Neural progenitor cell (in vitro differentiated cells): ENCODE results near the gene HOXD4. TPM values are rescaled to one million over a fixed set of nuclear protein-coding genes. Genes with fewer than 3 reads are reported as not detected.
A peak's percentile ranks its signal among the peaks of the same experiment; 100 is the strongest.

Experiments
- DNase-seq: peaks from one replicate; pipeline ENCODE4 v3.0.0-alpha.2; 2016; ENCODE audit warnings: low spot score
- H2AFZ ChIP-seq: fragments of 200-600 bp; sonication (generic); replicated peaks from 2 replicates; pipeline ENCODE4 v1.6.1; 2016; ENCODE audit warnings: antibody characterized with exemption
- H3F3A ChIP-seq: fragments of 200-600 bp; sonication (generic); 2 replicates; pipeline ENCODE4 v1.6.1; 2016; ENCODE audit warnings: antibody characterized with exemption, low read depth
- H3K27ac ChIP-seq: fragments of 200-600 bp; sonication (generic); 2 replicates; pipeline ENCODE4 v1.5.1; 2016; ENCODE audit warnings: mild to moderate bottlenecking
- H3K27me3 ChIP-seq: fragments of 200-600 bp; sonication (generic); 2 replicates; pipeline ENCODE4 v1.6.1; 2016; ENCODE audit warnings: mild to moderate bottlenecking, moderate library complexity
- H3K36me3 ChIP-seq: fragments of 200-600 bp; sonication (generic); 2 replicates; pipeline ENCODE4 v1.5.1; 2016
- H3K4me1 ChIP-seq: fragments of 200-600 bp; sonication (generic); 2 replicates; pipeline ENCODE4 v1.6.1; 2016; ENCODE audit warnings: mixed run types
- H3K4me2 ChIP-seq: fragments of 200-600 bp; sonication (generic); 2 replicates; pipeline ENCODE4 v1.6.1; 2016
- H3K4me3 ChIP-seq: fragments of 200-600 bp; sonication (generic); 2 replicates; pipeline ENCODE4 v1.5.1; 2016
- H3K79me2 ChIP-seq: fragments of 200-600 bp; sonication (generic); 2 replicates; pipeline ENCODE4 v1.6.1; 2016; ENCODE audit warnings: low read depth
- H3K9ac ChIP-seq: fragments of 200-600 bp; sonication (generic); 2 replicates; pipeline ENCODE4 v1.6.1; 2016
- H3K9me3 ChIP-seq: fragments of 200-600 bp; sonication (generic); 2 replicates; pipeline ENCODE4 v1.5.1; 2016; ENCODE audit warnings: low read depth
- H4K20me1 ChIP-seq: fragments of 200-600 bp; sonication (generic); 2 replicates; pipeline ENCODE4 v1.6.1; 2016; ENCODE audit warnings: low read depth
- H3K27ac Mint-ChIP-seq: 3 replicates; pipeline ENCODE4 v1.8.0; 2021; ENCODE audit warnings: mixed read lengths
- H3K27me3 Mint-ChIP-seq: 2 replicates; pipeline ENCODE4 v1.8.0; 2022; ENCODE audit warnings: low read depth, mild to moderate bottlenecking, inconsistent platforms, moderate library complexity, mixed read lengths; ENCODE audit not compliant: insufficient read depth
- H3K36me3 Mint-ChIP-seq: 3 replicates; pipeline ENCODE4 v1.8.0; 2021; ENCODE audit warnings: mixed read lengths
- H3K4me1 Mint-ChIP-seq: 3 replicates; pipeline ENCODE4 v1.8.0; 2021; ENCODE audit warnings: mixed read lengths
- H3K4me3 Mint-ChIP-seq: 3 replicates; pipeline ENCODE4 v1.8.0; 2021; ENCODE audit warnings: mild to moderate bottlenecking, moderate library complexity, mixed read lengths
- H3K9me3 Mint-ChIP-seq: 3 replicates; pipeline ENCODE4 v1.8.0; 2020; ENCODE audit warnings: mixed read lengths
- CTCF ChIP-seq: fragments of 200-600 bp; sonication (generic); IDR thresholded peaks from 2 replicates; pipeline ENCODE4 v1.5.1; 2017; ENCODE audit warnings: antibody characterized with exemption, mild to moderate bottlenecking
- EZH2 ChIP-seq: fragments of 200-600 bp; sonication (generic); IDR thresholded peaks from 2 replicates; pipeline ENCODE4 v1.6.1; 2017; ENCODE audit warnings: antibody characterized with exemption, mild to moderate bottlenecking, moderate library complexity
- EZH2phosphoT487 ChIP-seq: fragments of 200-600 bp; sonication (generic); IDR thresholded peaks from 2 replicates; pipeline ENCODE4 v1.6.1; 2017; ENCODE audit warnings: antibody characterized with exemption
- total RNA-seq: library from RNA; depleted of rRNA; stranded (reverse); fragments of >200 nt; gene quantifications from 2 replicates; pipeline ENCODE4 v1.2.3, GENCODE V29; 2015; ENCODE audit warnings: low replicate concordance

The HOXD4 gene
- total RNA-seq, 1 donor from 2014 or later: not detected

GRCh38 chr2:176114930-176115625, 36.3 kb upstream of the HOXD4 start:
- H4K20me1 ChIP-seq: peaks cover 91% of the 10 kb centered on the region
- H3K36me3 ChIP-seq: no peaks in the 10 kb centered on the region
- no peaks in the 10 kb centered on the region for H3K4me1 ChIP-seq
- Mint-ChIP-seq H3K27ac (no peak overlapping the region), H3K4me1 (no peaks in the 10 kb centered on the region), H3K36me3 (peaks cover 6% of the 10 kb centered on the region), H3K27me3 (peaks cover 94% of the 10 kb centered on the region), H3K4me3 (no peak overlapping the region), H3K9me3 (peaks cover 17% of the 10 kb centered on the region)
- no peak overlapping the region for H3K27ac ChIP-seq
- H3K79me2 ChIP-seq: no peaks in the 10 kb centered on the region
- TF ChIP-seq EZH2phosphoT487 (no peak), EZH2 (no peak), CTCF (no peak)
- no peaks in the 10 kb centered on the region for H3F3A ChIP-seq
- DNase-seq: no peak
- H3K27me3 ChIP-seq: peaks cover 100% of the 10 kb centered on the region
- H3K4me2 ChIP-seq: no peak overlapping the region
- H3K4me3 ChIP-seq: no peak overlapping the region
- H2AFZ ChIP-seq: no peak overlapping the region
- no peak overlapping the region for H3K9ac ChIP-seq
- no peaks in the 10 kb centered on the region for H3K9me3 ChIP-seq

- Histone ChIP-seq H3K9ac (no peak within 1 kb of the TSS), H3K27ac (no peak within 1 kb of the TSS), H3F3A (no peaks in the 10 kb centered on the region), H3K4me2 (no peak within 1 kb of the TSS), H3K9me3 (no peaks in the 10 kb centered on the region), H3K79me2 (no peaks in the 10 kb centered on the region), H4K20me1 (peaks cover 91% of the 10 kb centered on the region), H3K4me1 (no peaks in the 10 kb centered on the region), H3K36me3 (no peaks in the 10 kb centered on the region), H3K27me3 (peaks cover 100% of the 10 kb centered on the region), H3K4me3 (no peak within 1 kb of the TSS), H2AFZ (no peak within 1 kb of the TSS)
- Mint-ChIP-seq H3K27ac (no peak within 1 kb of the TSS), H3K27me3 (peaks cover 95% of the 10 kb centered on the region), H3K36me3 (peaks cover 6% of the 10 kb centered on the region), H3K9me3 (peaks cover 17% of the 10 kb centered on the region), H3K4me3 (no peak within 1 kb of the TSS), H3K4me1 (no peaks in the 10 kb centered on the region)
- TF ChIP-seq EZH2: peak; percentile 95
- peak; percentile 45 for TF ChIP-seq CTCF
- TF ChIP-seq EZH2phosphoT487: peak; percentile 93
- DNase-seq: peak; percentile 65
These were observed 35.2 kb upstream of the HOXD4 start, which contains the start of gene HOXD10 for GRCh38 chr2:176115883-176116813. HOXD10 (plus strand) TSS chr2:176116778; CDS start chr2:176116834, 56 bp downstream.

GRCh38 chr2:176117162-176117822, 34.1 kb upstream of the HOXD4 start:
- H2AFZ ChIP-seq: no peak overlapping the region
- no peaks in the 10 kb centered on the region for H3F3A ChIP-seq
- peaks cover 100% of the 10 kb centered on the region for H3K27me3 ChIP-seq
- Mint-ChIP-seq H3K4me3 (no peak overlapping the region), H3K4me1 (no peaks in the 10 kb centered on the region), H3K9me3 (peaks cover 17% of the 10 kb centered on the region), H3K27me3 (peaks cover 89% of the 10 kb centered on the region), H3K27ac (no peak overlapping the region), H3K36me3 (peaks cover 6% of the 10 kb centered on the region)
- H3K36me3 ChIP-seq: no peaks in the 10 kb centered on the region
- H3K9ac ChIP-seq: no peak overlapping the region
- H4K20me1 ChIP-seq: peaks cover 91% of the 10 kb centered on the region
- H3K79me2 ChIP-seq: no peaks in the 10 kb centered on the region
- H3K9me3 ChIP-seq: no peaks in the 10 kb centered on the region
- no peak overlapping the region for H3K27ac ChIP-seq
- H3K4me1 ChIP-seq: no peaks in the 10 kb centered on the region
- H3K4me2 ChIP-seq: no peak overlapping the region
- TF ChIP-seq CTCF (no peak), EZH2 (no peak), EZH2phosphoT487 (no peak)
- no peak for DNase-seq
- H3K4me3 ChIP-seq: no peak overlapping the region
